Stromal cell of bone marrow (primary cell): Measurements from ENCODE around the gene ATP9B.

ENCODE experiments used
- DNase-seq: peaks from one replicate; pipeline ENCODE4 v3.0.0-alpha.2; 2012; ENCODE audit warnings: low read depth

The ATP9B gene

DNA sequence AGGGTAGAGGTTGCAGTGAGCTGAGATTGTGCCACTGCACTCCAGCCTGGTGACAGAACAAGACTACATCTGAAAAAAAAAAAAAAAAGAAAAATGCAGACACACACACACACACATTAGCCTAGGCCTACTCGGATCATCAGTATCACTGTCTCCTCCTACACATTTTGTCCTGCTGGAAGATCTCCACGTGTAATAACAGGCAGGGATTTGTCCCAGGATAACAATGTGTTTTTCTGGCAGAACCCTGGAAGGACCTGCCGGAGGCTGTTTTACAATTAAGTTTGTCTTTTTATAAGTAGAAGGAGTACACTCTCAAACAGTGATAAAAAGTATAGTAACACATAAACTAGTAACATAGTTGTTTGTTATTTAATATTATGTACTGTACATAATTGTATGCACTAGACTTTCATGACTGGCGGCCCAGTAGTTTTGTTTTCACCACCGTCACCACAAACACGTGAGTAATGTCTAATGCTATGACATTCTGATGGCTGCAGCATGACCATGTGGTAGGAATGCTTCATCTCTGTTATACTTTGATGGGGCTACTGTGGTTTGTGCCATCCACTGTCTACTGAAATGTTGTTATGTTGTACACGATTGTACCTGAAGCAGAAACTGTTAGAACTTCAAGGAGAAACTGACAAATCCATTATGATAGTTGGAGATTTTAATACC, 130.6 kb downstream of the ATP9B start:
- peak; percentile 8 for DNase-seq

DNA sequence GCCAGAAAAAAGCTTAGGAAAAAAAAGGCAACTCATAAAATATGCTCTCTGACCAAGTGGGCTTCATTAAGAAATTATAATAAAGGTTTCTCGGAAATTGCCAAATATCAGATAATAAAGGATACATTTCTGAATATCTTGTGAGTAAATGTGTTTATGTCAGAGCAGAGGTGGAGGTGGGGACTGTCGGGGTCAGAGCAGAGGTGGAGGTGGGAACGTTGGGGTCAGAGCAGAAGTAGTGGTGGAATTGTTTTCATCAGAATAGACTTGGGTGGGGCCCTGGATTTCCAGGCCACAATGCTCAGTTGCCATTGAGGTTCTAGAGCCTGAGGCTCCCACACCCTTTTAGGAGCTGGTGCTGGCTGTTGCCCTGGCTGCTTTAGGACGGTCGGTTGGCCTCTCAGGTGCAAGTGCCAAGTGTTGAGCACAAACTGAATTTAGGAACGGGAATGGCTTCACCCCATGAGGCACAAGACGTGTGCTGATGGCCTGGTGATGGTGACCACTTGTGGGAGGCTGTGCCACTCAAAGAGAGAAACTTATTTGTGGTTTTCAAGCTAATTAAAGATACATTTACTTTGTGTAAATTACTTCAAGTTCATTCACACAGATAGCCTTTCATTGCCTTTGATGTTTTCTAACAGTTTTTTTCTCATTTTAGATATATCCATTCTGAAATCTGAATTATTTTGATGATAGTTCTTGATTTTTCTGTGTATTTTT, 131.5 kb downstream of the ATP9B start:
- no peak for DNase-seq

DNA sequence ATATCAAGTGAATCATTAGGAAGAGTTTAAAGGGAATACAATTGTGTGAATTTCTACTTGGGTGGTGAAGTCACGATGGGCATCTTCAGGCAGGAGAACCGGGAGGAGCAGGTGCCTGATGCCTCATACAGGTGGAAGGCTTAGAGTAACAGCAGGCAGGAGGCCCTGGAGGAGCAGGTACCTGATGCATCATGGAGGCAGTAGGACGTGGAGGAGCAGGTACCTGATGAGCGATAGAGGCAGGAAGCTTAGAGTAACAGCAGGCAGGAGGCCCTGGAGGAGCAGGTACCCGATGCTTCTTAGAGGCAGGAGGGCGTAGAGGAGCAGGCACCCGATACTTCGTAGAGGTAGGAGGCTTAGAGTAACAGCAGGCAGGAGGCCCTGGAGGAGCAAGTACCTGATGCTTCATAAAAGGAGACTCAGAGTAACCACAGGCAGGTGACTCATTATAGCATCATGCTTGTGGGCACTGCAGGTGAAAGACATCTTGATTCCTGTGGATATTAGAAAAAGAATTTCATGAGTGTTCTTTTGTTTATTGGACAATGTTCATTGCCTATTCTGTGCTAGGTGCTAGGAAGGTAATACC, 133.9 kb downstream of the ATP9B start:
- no peak for DNase-seq

DNA sequence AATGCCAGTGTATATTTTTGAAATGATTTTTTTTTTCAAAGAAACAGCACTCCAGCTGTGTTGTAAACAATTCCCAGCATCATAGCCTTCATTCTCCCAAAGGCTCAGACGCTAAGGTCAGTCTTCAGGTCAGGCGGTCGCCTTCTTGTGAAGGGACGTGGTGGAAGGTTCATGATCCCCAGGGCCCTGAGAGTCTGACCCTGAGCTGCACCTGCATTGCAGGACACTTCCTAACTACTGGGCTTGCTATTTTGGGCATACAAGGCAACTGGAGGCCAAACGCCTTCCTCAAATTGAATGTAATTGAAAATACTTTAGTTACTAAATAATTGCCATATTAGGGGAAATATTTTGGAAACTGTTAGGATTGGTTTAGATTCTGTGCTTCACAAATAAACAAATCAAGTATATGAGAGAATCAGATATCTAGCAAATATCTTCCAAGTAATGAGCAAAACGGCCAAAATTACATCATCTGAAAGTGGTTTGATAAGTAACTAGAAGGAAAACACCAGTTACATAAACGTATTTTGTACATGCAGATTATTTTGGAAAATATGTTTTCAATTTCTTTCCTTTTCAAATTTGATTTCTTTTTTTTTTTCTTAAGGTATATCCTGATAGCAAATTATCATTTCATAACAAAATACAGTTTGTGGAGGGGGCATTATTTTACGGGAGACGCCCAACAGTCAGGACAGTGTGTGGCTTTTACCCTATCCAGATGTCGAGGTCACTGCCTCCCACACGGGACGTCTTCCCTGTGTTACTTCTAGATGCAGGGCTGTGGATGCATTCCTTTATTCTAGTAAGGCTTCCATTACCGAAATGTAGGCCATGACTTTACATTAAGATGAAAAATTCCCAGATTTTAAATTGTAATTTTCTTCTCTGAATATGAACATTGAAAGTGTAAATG, 136.0 kb downstream of the ATP9B start:
- no peak for DNase-seq

DNA sequence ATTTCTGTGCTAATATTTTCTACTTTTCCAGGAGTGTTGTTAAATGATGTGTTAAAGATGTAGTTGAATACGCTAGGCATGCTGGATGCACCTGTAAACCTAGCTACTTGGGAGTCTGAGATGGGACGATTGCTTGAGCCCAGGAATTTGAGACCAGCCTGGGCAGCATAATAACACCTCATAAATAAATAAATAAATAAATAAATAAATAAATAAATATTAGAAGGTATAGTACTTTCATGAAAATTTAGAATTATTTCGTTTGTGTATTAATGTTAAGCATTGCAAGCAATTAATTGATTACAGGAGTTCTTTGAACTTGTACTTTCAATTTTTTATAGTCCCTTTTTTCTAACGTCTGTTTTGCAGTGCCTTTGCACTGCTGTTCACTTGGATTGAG, 137.2 kb downstream of the ATP9B start:
- DNase-seq = no peak

DNA sequence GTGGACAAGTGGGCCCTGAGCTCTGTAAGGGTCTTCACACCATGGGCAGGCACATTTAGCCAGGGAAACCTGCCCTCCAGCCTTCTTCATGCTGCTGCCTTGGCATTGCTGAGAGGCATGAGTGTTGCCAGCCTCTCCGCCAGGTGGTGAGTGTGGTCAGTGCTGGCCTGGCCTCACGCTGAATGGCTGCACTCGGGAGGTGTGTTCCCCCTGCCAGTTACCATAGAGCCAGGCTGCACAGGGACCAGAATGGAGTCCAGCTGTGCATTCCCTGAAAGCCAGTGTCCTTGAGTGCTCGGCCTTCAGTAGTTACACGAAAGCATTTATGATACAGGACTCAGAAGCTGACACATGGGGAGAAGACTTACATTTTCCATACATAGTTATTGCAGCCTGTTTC, 139.7 kb downstream of the ATP9B start:
- DNase-seq = no peak

DNA sequence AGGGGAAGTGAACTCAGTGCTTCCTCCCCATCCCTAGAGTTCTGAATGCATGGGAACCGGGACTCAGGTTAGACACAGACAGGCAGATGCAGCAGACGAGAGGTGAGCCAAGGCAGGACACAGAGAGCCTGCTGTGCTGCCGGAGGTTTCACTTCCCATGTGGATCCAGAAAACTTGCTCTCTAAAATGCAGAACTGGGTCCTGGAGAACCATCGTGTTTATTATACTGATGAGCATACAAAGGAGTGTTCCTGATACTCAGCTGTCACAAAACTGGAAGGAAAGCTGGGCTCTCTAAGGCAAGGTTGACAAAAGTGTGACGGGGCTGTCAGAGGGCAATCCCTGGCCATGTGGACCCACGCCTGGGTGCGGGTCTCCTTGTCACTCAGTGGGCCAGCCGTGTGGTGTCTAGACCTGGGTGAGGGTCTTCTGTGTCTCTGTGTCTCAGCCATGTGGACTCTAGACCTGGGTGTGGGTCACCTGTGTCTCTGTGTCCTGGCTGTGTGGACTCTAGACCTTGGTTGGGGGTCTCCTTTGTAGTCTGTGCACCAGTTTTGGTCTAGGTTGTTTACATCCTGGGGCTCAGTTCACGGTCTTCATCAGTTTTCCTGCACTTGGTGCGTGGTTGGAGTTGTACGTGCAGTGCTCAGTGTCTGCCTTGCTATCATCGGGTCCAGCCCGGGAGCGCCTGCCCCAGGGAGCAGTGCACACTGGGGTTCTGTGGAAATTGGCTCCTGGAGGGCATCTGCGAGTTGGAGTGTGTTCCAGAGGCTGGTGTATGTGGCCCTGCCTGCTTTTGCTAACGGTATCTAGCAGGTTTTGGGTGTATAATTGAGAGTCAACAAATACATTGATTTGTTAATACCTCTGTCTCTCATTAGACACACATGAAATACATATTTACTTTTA, 141.1 kb downstream of the ATP9B start:
- DNase-seq = no peak

DNA sequence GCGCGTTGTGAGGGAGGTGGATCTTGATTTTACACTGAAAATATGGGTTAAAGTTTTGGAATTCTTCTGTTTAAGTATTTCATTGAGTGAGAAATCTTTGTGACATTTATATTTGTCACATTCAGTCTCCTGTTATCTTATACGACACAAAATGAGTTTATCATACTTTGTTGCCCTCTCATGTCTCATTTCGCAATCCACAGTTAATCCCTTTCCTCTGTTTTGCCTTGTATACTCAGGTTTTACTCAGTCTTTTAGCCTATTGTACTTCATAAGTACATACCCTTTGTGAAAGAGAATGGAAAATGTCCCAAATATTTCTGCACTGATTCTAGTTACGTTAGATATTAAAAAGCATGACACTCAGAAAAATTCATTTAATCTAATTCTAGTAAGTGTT, 142.7 kb downstream of the ATP9B start:
- no peak for DNase-seq

DNA sequence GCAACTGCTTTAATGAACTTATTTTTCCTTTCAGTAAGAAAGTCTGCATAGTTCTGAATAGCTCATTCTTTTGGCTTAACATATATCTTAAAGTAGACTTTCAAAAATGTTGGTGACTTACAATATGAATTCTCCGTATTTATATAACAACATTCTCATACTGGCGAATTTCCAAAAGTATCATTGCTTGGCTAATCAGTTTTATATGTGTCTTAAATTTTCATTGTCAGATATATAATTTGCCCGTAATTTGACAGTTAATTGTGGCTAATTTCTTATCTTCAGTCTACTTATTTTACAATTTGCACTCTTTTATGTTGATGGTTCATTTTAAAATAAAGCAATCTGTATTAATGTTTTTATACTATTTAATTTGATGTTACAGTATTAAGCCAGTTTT, 144.9 kb downstream of the ATP9B start:
- no peak for DNase-seq

DNA sequence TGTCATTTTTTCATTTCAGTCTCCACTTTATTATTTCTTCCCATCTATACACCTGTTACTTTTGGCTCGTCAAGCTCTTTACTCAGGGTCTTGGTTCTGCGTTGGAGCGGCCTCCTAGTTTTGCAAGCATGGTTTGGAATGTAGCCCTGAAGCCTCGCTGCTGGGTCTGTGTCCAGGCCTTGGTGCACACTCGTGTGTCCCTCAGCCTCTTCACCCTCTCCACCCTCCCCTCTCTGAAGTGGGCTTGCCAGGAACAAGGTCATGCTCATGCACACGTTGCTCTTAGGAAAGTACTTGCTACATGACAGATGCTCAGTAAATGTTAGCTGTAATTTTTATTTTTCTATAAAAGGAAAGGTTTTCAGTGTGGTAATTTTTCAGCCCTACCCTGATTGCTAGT, 147.0 kb downstream of the ATP9B start:
- no peak for DNase-seq

DNA sequence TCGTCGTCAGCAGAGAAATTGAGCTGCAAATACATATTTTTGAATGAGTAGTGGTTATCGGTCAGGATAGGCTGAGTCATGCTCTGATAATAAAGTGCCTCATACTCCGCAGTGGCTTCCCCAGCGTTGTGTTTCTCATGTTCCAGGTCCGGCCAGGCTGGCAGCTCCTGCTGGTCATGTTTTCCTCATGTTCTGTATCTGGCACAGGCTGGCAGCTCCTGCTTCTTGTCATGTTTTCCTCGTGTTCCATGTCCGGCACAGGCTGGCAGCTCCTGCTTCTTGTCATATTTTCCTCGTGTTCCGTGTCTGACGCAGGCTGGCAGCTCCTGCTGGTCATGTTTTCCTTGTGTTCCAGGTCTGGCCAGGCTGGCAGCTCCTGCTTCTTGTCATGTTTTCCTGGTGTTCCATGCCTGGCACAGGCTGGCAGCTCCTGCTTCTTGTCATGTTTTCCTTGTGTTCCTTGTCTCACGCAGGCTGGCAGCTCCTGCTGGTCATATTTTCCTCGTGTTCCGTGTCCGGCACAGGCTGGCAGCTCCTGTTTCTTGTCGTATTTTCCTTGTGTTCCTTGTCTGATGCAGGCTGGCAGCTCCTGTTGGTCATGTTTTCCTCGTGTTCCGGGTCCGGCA, 148.9 kb downstream of the ATP9B start:
- DNase-seq = no peak

DNA sequence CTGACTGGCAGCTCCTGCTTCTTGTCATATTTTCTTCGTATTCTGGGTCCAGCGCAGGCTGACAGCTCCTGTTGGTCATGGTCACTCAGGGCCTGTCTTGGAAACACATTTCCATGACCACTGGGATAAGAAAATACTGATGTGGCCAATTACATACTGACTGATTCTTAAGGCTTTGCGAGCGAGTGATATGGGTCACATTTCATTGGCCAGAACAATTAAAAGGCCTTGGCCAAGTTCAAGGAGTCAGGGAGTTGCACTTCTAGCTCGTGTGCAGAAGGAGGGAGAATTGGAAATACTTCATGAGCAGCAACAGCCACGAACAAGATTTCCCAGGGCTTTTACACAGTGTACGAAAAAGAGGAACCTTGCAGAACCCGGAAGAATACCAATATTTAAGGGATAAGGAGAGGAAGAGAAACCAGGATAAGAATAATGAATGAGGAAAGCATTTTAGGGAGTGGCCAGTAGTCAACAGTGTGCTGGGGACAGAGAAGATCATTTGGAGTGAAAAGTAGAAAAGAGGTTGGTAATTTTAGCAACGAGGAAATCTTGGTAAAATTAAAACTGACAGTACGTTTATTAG, 149.5 kb downstream of the ATP9B start:
- DNase-seq = no peak

DNA sequence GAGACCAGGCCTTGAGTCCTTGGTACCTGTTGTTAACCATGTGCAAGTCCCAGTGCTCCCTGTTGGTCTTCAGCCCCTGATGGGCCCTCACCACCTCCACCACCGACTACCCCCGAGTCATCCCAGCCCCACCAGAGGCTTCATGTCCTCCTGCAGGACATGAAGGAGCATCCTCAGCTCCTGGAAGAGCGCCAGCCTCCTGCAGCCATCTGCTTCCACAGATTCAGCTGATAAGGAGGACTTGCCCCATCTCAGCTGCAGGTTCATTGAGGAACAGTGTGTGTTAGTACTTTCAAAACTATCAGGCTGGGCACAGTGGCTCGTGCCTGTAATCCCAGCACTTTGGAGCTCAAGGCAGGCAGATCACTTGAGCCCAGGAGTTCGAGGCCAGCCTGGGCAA, 151.9 kb downstream of the ATP9B start:
- no peak for DNase-seq

DNA sequence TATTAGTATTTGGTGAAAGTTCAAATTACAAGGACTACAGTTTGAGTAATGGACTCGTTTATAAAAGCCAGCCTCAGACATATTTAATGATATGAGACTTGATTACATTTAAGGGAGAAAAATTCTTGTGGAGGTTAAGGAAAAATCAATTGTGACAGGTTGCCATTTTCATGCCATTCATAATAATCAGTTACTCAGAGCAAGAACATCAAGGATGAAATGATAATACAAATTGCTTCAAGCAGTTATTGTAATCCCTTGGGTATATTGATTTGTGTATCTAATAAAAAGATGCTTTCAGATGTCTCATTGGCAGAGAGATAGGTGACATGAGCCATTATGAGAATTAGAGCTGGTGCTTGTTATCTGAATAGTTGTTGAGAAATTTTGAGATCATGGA, 153.6 kb downstream of the ATP9B start:
- DNase-seq = no peak

DNA sequence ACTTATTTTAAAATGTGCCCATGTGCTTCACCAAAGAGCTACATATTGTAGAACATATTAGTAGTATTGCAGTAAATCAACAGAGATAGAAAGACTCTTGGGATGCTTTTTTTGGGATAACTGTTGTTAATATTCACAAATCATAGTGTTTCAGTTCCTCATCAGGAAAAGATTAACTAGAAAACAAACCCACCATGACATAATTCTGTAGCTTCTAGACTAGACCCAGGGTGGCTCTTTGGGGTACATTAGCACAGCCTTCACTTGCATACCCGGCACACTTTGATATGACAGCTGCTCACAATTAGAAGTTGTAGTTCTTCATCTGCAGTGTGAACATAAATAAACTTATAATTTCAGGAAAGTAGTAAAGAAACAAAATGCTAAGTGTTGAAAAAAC, 154.2 kb downstream of the ATP9B start:
- no peak for DNase-seq

DNA sequence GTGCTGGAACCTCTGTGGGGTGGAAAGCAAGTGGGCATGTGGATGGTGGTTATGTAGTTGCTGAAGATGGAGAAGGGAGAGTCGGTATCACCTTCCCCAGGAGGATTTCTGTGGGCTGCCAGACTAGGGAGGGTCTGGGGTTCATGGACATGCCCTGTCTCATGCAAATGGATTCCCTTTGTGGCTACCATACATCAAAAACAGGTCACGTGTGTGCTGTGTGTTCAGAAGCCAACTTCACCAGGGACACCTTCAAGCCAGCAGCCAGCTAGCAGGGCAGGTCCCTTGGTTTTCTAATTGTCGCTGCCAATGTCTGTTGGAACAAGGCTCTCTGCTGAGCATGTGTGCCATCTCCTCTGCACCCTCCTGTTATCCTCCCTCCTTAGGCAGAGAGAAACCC, 155.2 kb downstream of the ATP9B start:
- no peak for DNase-seq

DNA sequence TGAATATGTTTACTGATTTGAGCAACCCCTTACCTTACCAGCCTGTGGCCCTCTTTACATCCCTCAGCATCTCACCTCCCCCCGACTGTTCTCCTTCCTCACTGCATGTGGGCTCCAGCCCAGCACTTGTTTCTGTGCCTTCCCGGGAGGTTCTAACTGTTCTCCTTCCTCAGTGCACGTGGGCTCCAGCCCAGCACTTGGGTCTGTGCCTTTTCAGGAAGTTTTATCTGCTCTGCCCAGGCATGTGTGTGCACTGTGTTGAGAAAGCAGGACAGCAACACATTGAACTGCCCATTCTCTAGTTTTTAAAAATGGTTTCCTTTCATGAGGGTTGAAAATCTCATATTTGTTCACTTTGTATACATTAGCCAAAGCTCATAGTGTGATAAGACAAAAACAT, 158.4 kb downstream of the ATP9B start:
- DNase-seq = no peak

DNA sequence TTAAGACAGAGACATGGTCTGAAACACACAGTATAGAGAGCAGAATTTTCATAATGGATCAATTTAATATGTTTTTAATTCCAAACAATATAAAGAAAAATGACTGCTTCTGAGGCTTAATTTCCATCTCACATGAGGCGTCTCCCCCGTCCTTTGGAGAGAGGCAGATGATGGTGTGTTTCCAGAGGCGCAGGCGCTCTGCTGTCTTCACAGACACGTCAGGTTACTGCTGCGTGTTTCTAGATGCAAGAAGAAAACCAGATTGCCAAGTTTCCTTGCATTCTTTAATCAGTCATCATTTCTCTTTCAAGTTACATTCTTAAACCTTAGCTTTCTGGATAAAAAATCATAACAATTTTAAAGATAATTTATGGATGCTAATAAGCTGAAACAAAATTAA, 160.2 kb downstream of the ATP9B start:
- no peak for DNase-seq

DNA sequence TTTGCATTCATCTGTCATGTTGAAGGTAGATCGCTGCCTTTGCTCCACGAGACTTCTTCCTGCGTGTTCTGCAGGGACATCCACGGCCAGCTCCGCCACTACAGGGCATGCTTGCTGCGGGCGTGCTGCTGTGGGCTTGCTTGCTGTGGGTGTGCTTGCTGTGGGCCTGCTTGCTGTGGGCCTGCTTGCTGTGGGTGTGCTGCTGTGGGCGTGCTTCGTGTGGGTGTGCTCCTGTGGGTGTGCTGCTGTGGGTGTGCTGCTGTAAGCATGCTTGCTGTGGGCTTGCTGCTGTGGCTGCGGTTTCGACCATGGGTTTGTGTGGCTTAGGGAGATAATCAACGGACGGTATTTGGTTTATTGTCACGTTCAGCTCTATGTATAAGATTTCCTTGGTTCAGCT, 165.2 kb downstream of the ATP9B start:
- no peak for DNase-seq

DNA sequence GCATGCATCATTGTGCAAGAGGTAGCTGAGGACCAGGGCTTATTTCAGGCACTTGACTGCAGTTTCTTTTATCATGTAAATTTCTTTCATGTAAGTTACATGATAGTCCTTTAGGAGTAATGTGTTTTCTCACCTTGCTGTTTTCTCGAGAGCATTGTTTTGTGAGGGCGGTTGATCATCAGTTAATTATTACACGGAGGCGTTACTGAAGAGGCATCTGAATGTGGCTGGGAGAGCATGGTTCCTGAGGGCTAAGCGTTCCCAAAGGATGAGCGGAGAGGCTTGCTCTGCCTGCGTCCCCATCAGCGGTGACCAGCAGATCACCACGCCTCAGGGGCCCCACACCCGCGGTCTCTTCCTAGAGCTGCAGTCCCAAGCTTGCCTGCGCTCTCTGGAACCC, 170.4 kb downstream of the ATP9B start:
- DNase-seq = no peak

DNA sequence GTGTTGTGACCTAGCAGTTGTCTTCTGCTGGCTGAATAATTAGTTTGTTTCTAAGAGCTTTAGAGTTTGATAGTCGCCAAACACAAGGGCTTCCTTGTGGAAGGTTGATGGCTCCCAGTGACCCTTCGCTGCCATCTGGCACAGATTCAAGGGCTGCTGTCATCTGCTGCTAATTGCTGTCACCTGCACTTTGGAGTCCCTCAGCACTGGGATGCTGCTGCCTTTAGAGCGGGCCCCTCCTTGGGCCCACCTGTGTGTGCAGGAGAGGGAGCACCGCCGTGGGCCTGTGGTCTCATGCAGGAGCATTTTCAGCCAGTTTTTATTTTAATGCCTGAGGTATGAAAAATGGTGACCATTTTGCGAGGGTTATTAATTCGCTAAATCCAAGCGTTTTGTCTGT, 172.6 kb downstream of the ATP9B start:
- no peak for DNase-seq
